Neural cell (in vitro differentiated cells): ENCODE data around the gene UGT3A1.

Experiments used
- EZH2 ChIP-seq: fragments of 200-600, 300-800 bp; shearing (Covaris generic), sonication (generic); IDR thresholded peaks from 2 replicates; pipeline ENCODE4 v1.6.1; 2014; ENCODE audit warnings: antibody characterized with exemption, low read length, borderline replicate concordance, mild to moderate bottlenecking; ENCODE audit not compliant: insufficient read depth, poor library complexity, severe bottlenecking
- POLR2AphosphoS5 ChIP-seq: IDR thresholded peaks from 2 replicates; pipeline ENCODE4 v1.6.1; 2012
- TAF1 ChIP-seq: IDR thresholded peaks from 2 replicates; pipeline ENCODE4 v1.6.1; 2012; ENCODE audit warnings: low read depth
- TF ChIP-seq, protein P1 (sequence below): fragments of 450-650 bp; IDR thresholded peaks from 2 replicates; pipeline ENCODE4 v1.5.1; 2014; ENCODE audit warnings: antibody characterized with exemption, mild to moderate bottlenecking, moderate library complexity; ENCODE audit not compliant: poor library complexity, severe bottlenecking
- TF ChIP-seq, protein P2 (sequence below): IDR thresholded peaks from 2 replicates; pipeline ENCODE4 v1.6.1; 2012; ENCODE audit warnings: borderline replicate concordance

DNA sequence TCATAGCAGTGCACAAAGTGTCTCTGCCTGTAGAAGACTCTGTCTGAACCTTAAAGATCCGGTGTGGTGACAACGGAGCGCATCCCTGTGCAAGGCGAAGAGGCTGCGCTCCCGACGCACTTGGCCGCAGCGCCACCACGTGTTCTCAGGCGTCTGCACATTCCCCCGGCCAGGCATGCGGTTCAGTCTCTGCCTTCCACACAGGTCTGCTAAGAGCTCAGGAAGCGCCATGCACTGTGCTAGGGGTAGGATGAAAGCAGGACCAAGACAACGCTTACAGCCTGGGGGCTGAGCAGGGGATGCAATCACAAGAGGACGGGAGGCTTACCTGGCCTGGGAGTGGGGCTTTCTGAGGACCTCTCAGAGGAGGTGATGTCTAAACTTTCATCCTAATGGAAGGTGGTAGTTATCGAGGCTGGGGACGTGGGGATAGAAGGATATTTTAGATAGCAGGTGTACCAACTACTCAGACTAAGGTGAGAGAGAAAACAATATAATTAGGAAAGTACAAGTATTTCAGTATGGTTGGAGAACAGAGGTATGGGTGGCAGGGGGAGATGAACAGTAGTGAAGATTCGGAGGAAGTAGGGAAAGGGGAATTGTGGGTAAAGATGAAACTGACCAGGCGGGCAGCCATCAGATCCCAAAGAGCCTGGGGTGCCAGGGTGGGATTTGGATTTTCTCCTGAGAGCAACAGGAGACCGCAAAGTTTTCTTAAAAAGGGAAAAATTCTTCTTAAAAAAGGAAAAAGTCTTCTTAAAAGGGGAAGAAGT is 66.1 kb downstream of the UGT3A1 start:
- TF ChIP-seq POLR2AphosphoS5 (no peak), TAF1 (no peak), EZH2 (no peak)
- TF ChIP-seq, protein P1, sequence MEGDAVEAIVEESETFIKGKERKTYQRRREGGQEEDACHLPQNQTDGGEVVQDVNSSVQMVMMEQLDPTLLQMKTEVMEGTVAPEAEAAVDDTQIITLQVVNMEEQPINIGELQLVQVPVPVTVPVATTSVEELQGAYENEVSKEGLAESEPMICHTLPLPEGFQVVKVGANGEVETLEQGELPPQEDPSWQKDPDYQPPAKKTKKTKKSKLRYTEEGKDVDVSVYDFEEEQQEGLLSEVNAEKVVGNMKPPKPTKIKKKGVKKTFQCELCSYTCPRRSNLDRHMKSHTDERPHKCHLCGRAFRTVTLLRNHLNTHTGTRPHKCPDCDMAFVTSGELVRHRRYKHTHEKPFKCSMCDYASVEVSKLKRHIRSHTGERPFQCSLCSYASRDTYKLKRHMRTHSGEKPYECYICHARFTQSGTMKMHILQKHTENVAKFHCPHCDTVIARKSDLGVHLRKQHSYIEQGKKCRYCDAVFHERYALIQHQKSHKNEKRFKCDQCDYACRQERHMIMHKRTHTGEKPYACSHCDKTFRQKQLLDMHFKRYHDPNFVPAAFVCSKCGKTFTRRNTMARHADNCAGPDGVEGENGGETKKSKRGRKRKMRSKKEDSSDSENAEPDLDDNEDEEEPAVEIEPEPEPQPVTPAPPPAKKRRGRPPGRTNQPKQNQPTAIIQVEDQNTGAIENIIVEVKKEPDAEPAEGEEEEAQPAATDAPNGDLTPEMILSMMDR: peak; percentile 93
- TF ChIP-seq, protein P2, sequence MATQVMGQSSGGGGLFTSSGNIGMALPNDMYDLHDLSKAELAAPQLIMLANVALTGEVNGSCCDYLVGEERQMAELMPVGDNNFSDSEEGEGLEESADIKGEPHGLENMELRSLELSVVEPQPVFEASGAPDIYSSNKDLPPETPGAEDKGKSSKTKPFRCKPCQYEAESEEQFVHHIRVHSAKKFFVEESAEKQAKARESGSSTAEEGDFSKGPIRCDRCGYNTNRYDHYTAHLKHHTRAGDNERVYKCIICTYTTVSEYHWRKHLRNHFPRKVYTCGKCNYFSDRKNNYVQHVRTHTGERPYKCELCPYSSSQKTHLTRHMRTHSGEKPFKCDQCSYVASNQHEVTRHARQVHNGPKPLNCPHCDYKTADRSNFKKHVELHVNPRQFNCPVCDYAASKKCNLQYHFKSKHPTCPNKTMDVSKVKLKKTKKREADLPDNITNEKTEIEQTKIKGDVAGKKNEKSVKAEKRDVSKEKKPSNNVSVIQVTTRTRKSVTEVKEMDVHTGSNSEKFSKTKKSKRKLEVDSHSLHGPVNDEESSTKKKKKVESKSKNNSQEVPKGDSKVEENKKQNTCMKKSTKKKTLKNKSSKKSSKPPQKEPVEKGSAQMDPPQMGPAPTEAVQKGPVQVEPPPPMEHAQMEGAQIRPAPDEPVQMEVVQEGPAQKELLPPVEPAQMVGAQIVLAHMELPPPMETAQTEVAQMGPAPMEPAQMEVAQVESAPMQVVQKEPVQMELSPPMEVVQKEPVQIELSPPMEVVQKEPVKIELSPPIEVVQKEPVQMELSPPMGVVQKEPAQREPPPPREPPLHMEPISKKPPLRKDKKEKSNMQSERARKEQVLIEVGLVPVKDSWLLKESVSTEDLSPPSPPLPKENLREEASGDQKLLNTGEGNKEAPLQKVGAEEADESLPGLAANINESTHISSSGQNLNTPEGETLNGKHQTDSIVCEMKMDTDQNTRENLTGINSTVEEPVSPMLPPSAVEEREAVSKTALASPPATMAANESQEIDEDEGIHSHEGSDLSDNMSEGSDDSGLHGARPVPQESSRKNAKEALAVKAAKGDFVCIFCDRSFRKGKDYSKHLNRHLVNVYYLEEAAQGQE: no peak
